Hepatocyte (in vitro differentiated cells): Measurements from ENCODE around the gene RPAP2. TPM values are rescaled to one million over a fixed set of nuclear protein-coding genes. Genes with fewer than 3 reads are reported as not detected.

Experiments
- DNase-seq: peaks from one replicate; pipeline ENCODE4 v3.0.0-alpha.2; 2016; ENCODE audit warnings: low spot score
- H2AFZ ChIP-seq: fragments of 200-600 bp; sonication (generic); 2 replicates; pipeline ENCODE4 v1.6.0; 2016; ENCODE audit warnings: antibody characterized with exemption, mild to moderate bottlenecking
- H3K27ac ChIP-seq: fragments of 200-600 bp; sonication (generic); 2 replicates; pipeline ENCODE4 v1.5.1; 2016; ENCODE audit warnings: mild to moderate bottlenecking
- H3K27me3 ChIP-seq: fragments of 200-600 bp; sonication (generic); 2 replicates; pipeline ENCODE4 v1.6.1; 2016
- H3K36me3 ChIP-seq: fragments of 200-600 bp; sonication (generic); replicated peaks from 2 replicates; pipeline ENCODE4 v1.5.1; 2016; ENCODE audit warnings: low read depth; ENCODE audit not compliant: insufficient read depth
- H3K4me1 ChIP-seq: fragments of 200-600 bp; sonication (generic); 2 replicates; pipeline ENCODE4 v1.5.1; 2016; ENCODE audit warnings: mild to moderate bottlenecking, moderate library complexity; ENCODE audit not compliant: insufficient read depth
- H3K4me2 ChIP-seq: fragments of 200-600 bp; sonication (generic); 2 replicates; pipeline ENCODE4 v1.6.0; 2016
- H3K4me3 ChIP-seq: fragments of 200-600 bp; sonication (generic); 2 replicates; pipeline ENCODE4 v1.5.1; 2016; ENCODE audit warnings: mild to moderate bottlenecking
- H3K79me2 ChIP-seq: fragments of 200-600 bp; sonication (generic); 2 replicates; pipeline ENCODE4 v1.6.0; 2017; ENCODE audit warnings: mild to moderate bottlenecking
- H3K9me2 ChIP-seq: fragments of 200-600 bp; sonication (generic); replicated peaks from 2 replicates; pipeline ENCODE4 v1.6.0; 2017; ENCODE audit warnings: mild to moderate bottlenecking; ENCODE audit not compliant: insufficient read depth
- H3K9me3 ChIP-seq: fragments of 200-600 bp; sonication (generic); 2 replicates; pipeline ENCODE4 v1.5.1; 2016; ENCODE audit warnings: low read depth, mild to moderate bottlenecking
- H4K20me1 ChIP-seq: fragments of 200-600 bp; sonication (generic); 2 replicates; pipeline ENCODE4 v1.6.0; 2016; ENCODE audit warnings: mild to moderate bottlenecking; ENCODE audit not compliant: insufficient read depth, poor library complexity, severe bottlenecking
- CTCF ChIP-seq: fragments of 200-600 bp; sonication (generic); IDR thresholded peaks from 2 replicates; pipeline ENCODE4 v1.5.1; 2016; ENCODE audit warnings: antibody characterized with exemption, mild to moderate bottlenecking; ENCODE audit not compliant: poor library complexity
- EZH2 ChIP-seq: fragments of 200-600 bp; sonication (generic); IDR thresholded peaks from 2 replicates; pipeline ENCODE4 v1.6.1; 2016; ENCODE audit warnings: antibody characterized with exemption, mild to moderate bottlenecking, borderline replicate concordance
- EZH2phosphoT487 ChIP-seq: fragments of 200-600 bp; sonication (generic); IDR thresholded peaks from one replicate; pipeline ENCODE4 v1.6.1; 2018; ENCODE audit warnings: antibody characterized with exemption, mild to moderate bottlenecking, low read depth, moderate library complexity; ENCODE audit not compliant: unreplicated experiment, severe bottlenecking
- WGBS: methylation state at CpG from one replicate; pipeline ENCODE4 v1.1.6; 2016; ENCODE audit warnings: low lambda C conversion rate; ENCODE audit errors: missing lambda C conversion rate; 5-methylcytosine and 5-hydroxymethylcytosine counted together
- polyA plus RNA-seq: library from polyadenylated mRNA; unstranded; fragments of >200 nt; fragmentation: Nextera tagmentation; extraction: Ambion mirVana; gene quantifications from 2 replicates; pipeline ENCODE4 v1.2.1, GENCODE V29; 2016
- total RNA-seq: library from RNA; depleted of rRNA; stranded (reverse); fragments of >200 nt; gene quantifications from 2 replicates; pipeline ENCODE4 v1.2.3, GENCODE V29; 2014

Gene RPAP2
- total and polyA plus RNA-seq, 2 experiments from 2014 or later: 20.7 to 23.4 TPM

- no peaks in the 10 kb centered on the region for H3K79me2 ChIP-seq
- H3K36me3 ChIP-seq: no peaks in the 10 kb centered on the region
- TF ChIP-seq EZH2phosphoT487: no peak
- no peak for TF ChIP-seq EZH2
- TF ChIP-seq CTCF: no peak
- DNase-seq: no peak
- H3K27me3 ChIP-seq: no peaks in the 10 kb centered on the region
- no peaks in the 10 kb centered on the region for H3K4me1 ChIP-seq
- H3K9me3 ChIP-seq: peaks cover 8% of the 10 kb centered on the region
- H3K4me3 ChIP-seq: no peak overlapping the region
- no peak overlapping the region for H3K27ac ChIP-seq
- no peak overlapping the region for H3K4me2 ChIP-seq
- 85% methylated on average over 2 of the region's 2 CpGs for WGBS
- no peak overlapping the region for H2AFZ ChIP-seq
- no peaks in the 10 kb centered on the region for H4K20me1 ChIP-seq
- no peaks in the 10 kb centered on the region for H3K9me2 ChIP-seq
These were observed 99.7 kb downstream of the RPAP2 start for GRCh38 chr1:92398519-92398918.

GRCh38 chr1:92399076-92399475 is 100.2 kb downstream of the RPAP2 start:
- Histone ChIP-seq H3K9me2 (no peaks in the 10 kb centered on the region), H3K9me3 (peaks cover 8% of the 10 kb centered on the region), H3K27ac (no peak overlapping the region), H3K4me1 (no peaks in the 10 kb centered on the region), H2AFZ (no peak overlapping the region), H3K4me3 (no peak overlapping the region), H3K27me3 (no peaks in the 10 kb centered on the region), H3K4me2 (no peak overlapping the region), H4K20me1 (no peaks in the 10 kb centered on the region), H3K79me2 (no peaks in the 10 kb centered on the region), H3K36me3 (no peaks in the 10 kb centered on the region)
- no peak for DNase-seq
- TF ChIP-seq CTCF (no peak), EZH2 (no peak), EZH2phosphoT487 (no peak)

GRCh38 chr1:92404661-92405060 is 105.8 kb downstream of the RPAP2 start:
- H3K4me1 ChIP-seq: no peaks in the 10 kb centered on the region
- H3K9me2 ChIP-seq: no peaks in the 10 kb centered on the region
- H3K36me3 ChIP-seq: no peaks in the 10 kb centered on the region
- TF ChIP-seq CTCF (no peak), EZH2phosphoT487 (no peak), EZH2 (no peak)
- DNase-seq: no peak
- 93% methylated on average over 1 of the region's 1 CpG for WGBS
- no peaks in the 10 kb centered on the region for H4K20me1 ChIP-seq
- H3K4me3 ChIP-seq: no peak overlapping the region
- peaks cover 8% of the 10 kb centered on the region for H3K9me3 ChIP-seq
- no peak overlapping the region for H3K4me2 ChIP-seq
- no peak overlapping the region for H2AFZ ChIP-seq
- H3K27ac ChIP-seq: no peak overlapping the region
- no peaks in the 10 kb centered on the region for H3K27me3 ChIP-seq
- H3K79me2 ChIP-seq: no peaks in the 10 kb centered on the region

- H3K9me3 ChIP-seq: no peaks in the 10 kb centered on the region
- H3K27ac ChIP-seq: no peak overlapping the region
- no peaks in the 10 kb centered on the region for H3K36me3 ChIP-seq
- no peaks in the 10 kb centered on the region for H3K4me1 ChIP-seq
- DNase-seq: no peak
- H4K20me1 ChIP-seq: no peaks in the 10 kb centered on the region
- no peak overlapping the region for H2AFZ ChIP-seq
- H3K79me2 ChIP-seq: no peaks in the 10 kb centered on the region
- 96% methylated on average over 1 of the region's 1 CpG for WGBS
- TF ChIP-seq EZH2phosphoT487 (no peak), CTCF (no peak)
- H3K27me3 ChIP-seq: no peaks in the 10 kb centered on the region
- no peak overlapping the region for H3K4me3 ChIP-seq
- H3K9me2 ChIP-seq: no peaks in the 10 kb centered on the region
- H3K4me2 ChIP-seq: no peak overlapping the region
These were observed 110.0 kb downstream of the RPAP2 start for GRCh38 chr1:92408825-92409224.
